ENCODE measurements around the gene CLOCK. TPM values are rescaled to one million over a fixed set of nuclear protein-coding genes. Genes with fewer than 3 reads are reported as not detected.

The CLOCK gene
- total RNA-seq, 1 donor from 2014 or later, result 34.4 TPM

GRCh38 chr4:55509266-55509665 lies 37.4 kb downstream of the CLOCK start:
- H3K27me3 ChIP-seq, result no peaks in the 10 kb centered on the region
- no peak overlapping the region for H3K27ac ChIP-seq
- no peaks in the 10 kb centered on the region for H3K9me3 ChIP-seq
- H3K4me3 ChIP-seq, result no peak overlapping the region
- H3K36me3 ChIP-seq, result peaks cover 0 to 28% of the 10 kb centered on the region in 2 donors
- no peak for DNase-seq (ENCODE audit: extremely low spot score in 2 of 2)
- intact Hi-C loops (cut with DNase I), result no loop called here
- TF ChIP-seq POLR2AphosphoS5 (IDR thresholded peaks at IDR 0.05; ENCODE audit: insufficient read depth in 1 of 2, low read depth in 1 of 2), result no peak
- TF ChIP-seq, protein P1, sequence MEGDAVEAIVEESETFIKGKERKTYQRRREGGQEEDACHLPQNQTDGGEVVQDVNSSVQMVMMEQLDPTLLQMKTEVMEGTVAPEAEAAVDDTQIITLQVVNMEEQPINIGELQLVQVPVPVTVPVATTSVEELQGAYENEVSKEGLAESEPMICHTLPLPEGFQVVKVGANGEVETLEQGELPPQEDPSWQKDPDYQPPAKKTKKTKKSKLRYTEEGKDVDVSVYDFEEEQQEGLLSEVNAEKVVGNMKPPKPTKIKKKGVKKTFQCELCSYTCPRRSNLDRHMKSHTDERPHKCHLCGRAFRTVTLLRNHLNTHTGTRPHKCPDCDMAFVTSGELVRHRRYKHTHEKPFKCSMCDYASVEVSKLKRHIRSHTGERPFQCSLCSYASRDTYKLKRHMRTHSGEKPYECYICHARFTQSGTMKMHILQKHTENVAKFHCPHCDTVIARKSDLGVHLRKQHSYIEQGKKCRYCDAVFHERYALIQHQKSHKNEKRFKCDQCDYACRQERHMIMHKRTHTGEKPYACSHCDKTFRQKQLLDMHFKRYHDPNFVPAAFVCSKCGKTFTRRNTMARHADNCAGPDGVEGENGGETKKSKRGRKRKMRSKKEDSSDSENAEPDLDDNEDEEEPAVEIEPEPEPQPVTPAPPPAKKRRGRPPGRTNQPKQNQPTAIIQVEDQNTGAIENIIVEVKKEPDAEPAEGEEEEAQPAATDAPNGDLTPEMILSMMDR (IDR thresholded peaks at IDR 0.05), result no peak
- no peak for TF ChIP-seq POLR2A (IDR thresholded peaks at IDR 0.05)
- H3K4me1 ChIP-seq, result no peaks in the 10 kb centered on the region

GRCh38 chr4:55507612-55508011 lies 39.1 kb downstream of the CLOCK start:
- DNase-seq (ENCODE audit: extremely low spot score in 2 of 2), result no peak
- no peak for TF ChIP-seq POLR2A (IDR thresholded peaks at IDR 0.05)
- TF ChIP-seq, protein P1 (IDR thresholded peaks at IDR 0.05), result no peak
- TF ChIP-seq POLR2AphosphoS5 (IDR thresholded peaks at IDR 0.05; ENCODE audit: insufficient read depth in 1 of 2, low read depth in 1 of 2), result no peak
- Histone ChIP-seq H3K4me1 (no peaks in the 10 kb centered on the region), H3K4me3 (no peak overlapping the region), H3K27me3 (no peaks in the 10 kb centered on the region), H3K9me3 (no peaks in the 10 kb centered on the region), H3K27ac (no peak overlapping the region), H3K36me3 (peaks cover 0 to 28% of the 10 kb centered on the region in 2 donors)
- intact Hi-C loops (cut with DNase I), result no loop called here

- Histone ChIP-seq H3K27me3 (no peaks in the 10 kb centered on the region), H3K4me3 (no peak overlapping the region), H3K36me3 (peaks cover 0 to 17% of the 10 kb centered on the region in 2 donors), H3K4me1 (no peaks in the 10 kb centered on the region), H3K27ac (no peak overlapping the region), H3K9me3 (no peaks in the 10 kb centered on the region)
- TF ChIP-seq, protein P1 (IDR thresholded peaks at IDR 0.05), result no peak
- no peak for TF ChIP-seq POLR2A (IDR thresholded peaks at IDR 0.05)
- TF ChIP-seq POLR2AphosphoS5 (IDR thresholded peaks at IDR 0.05; ENCODE audit: insufficient read depth in 1 of 2, low read depth in 1 of 2), result no peak
- intact Hi-C loops (cut with DNase I), result no loop called here
- no peak for DNase-seq (ENCODE audit: extremely low spot score in 2 of 2)
These were observed 43.5 kb downstream of the CLOCK start for GRCh38 chr4:55503169-55503568.

DNA sequence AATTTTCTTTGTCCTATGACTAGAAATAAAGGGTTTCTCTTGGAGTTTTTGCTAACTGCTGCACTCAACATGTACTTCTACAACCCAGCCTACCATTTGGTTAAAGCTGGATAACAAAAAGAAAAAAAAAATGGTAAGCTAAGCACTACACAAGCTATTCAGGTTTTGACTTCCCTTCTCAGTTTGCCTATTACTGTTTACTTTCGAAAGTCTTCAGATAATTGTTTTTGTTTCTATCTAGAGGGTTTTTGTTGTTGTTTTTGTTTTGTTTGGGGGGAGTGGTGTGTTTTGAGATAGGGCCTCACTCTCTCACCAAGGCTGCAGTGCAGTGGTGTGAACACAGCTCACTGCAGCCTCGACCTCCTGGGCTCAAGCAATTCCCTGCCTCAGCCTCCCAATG lies 46.6 kb downstream of the CLOCK start:
- Histone ChIP-seq H3K27me3 (no peaks in the 10 kb centered on the region), H3K27ac (no peak overlapping the region), H3K4me3 (no peak overlapping the region), H3K4me1 (no peaks in the 10 kb centered on the region), H3K9me3 (no peaks in the 10 kb centered on the region), H3K36me3 (peaks cover 0 to 1% of the 10 kb centered on the region in 2 donors)
- TF ChIP-seq, protein P1 (IDR thresholded peaks at IDR 0.05), result no peak
- TF ChIP-seq POLR2AphosphoS5 (IDR thresholded peaks at IDR 0.05; ENCODE audit: insufficient read depth in 1 of 2, low read depth in 1 of 2) (no peak), POLR2A (IDR thresholded peaks at IDR 0.05) (no peak)
- no peak for DNase-seq (ENCODE audit: extremely low spot score in 2 of 2)
- intact Hi-C loops (cut with DNase I), result no loop called here

GRCh38 chr4:55499495-55499894 lies 47.2 kb downstream of the CLOCK start:
- TF ChIP-seq, protein P1 (IDR thresholded peaks at IDR 0.05), result no peak
- TF ChIP-seq POLR2A (IDR thresholded peaks at IDR 0.05) (no peak), POLR2AphosphoS5 (IDR thresholded peaks at IDR 0.05; ENCODE audit: insufficient read depth in 1 of 2, low read depth in 1 of 2) (no peak)
- Histone ChIP-seq H3K4me1 (no peaks in the 10 kb centered on the region), H3K9me3 (no peaks in the 10 kb centered on the region), H3K4me3 (no peak overlapping the region), H3K27me3 (no peaks in the 10 kb centered on the region), H3K36me3 (no peaks in the 10 kb centered on the region), H3K27ac (no peak overlapping the region)
- intact Hi-C loops (cut with DNase I), result no loop called here
- no peak for DNase-seq (ENCODE audit: extremely low spot score in 2 of 2)
